Activated gamma-delta T cell treated with Interleukin-2 at 50 U/mL for 16 hours (primary cell): ENCODE measurements around the gene EPM2AIP1.

ENCODE experiments used
- DNase-seq: peaks from one replicate; pipeline ENCODE4 v3.0.0-alpha.2; 2020

The EPM2AIP1 gene

DNA sequence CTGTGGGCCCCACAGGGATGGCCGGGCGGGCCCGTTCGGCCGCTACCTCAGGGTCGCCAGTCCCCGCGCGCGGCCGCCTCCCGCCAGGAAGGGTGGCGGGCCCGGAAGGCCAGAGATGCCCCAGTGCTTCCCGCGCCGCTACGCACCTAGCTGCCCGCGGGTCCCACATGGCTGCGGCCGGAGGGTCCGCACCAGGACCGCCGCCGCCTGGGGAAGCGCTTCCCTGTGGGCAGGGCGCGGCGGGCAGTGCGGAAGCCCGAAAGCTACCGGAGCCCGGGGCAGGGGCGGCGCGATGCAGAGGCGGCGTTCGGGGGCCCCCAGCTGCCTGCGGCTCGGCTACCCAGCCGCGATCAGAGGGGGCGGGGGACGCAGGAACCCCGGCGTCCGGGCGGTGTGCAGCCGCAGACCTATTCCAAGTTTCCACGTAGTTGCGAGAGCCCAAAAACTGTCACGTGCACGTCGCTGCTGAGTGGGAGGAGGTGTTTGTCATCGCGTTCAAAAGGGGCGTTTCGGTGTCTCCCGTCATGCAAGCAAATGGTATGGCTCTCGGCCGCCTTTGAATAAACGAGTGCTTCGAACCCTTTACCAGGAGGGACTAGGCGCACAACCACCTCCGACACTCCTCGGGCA is 48.2 kb downstream of the EPM2AIP1 start, which contains the start of gene TRANK1:
TSS of gene TRANK1 (minus strand) at position 414 of the 630 bp plus-strand sequence. CDS start at position 169, 245 bp downstream.
- DNase-seq = peak; percentile 76

DNA sequence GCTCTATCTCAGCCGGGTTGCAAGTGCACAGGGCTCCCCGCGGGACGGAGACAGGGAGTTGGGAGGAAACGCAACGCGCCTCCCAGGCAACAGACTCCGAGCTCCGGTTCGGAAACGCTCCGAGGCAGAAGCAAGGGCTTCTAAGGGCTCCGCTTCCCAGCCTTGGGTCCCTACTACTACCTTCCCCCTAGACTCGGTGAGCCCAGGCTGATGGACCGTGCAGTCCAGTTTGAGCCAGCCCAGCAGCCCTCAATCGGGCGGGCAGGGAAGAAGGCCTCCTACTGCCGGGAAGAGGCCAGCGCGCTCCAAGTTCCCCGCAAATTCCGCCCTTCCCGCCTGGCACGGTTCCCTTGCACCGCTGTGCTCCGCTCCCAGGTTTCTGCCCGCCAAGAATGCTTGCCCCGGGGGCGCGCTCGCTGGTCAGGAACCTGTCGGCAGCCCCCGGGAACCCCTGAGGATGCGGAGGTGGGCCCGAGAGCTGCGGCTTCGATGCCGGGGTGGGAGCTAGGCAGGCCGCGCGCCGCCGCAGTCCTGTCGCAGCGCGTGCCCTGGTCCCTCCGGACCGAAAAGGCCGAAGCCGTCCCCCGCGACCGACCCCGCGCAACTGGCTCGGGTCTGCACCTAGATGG is 48.8 kb downstream of the EPM2AIP1 start:
- peak; percentile 23 for DNase-seq

DNA sequence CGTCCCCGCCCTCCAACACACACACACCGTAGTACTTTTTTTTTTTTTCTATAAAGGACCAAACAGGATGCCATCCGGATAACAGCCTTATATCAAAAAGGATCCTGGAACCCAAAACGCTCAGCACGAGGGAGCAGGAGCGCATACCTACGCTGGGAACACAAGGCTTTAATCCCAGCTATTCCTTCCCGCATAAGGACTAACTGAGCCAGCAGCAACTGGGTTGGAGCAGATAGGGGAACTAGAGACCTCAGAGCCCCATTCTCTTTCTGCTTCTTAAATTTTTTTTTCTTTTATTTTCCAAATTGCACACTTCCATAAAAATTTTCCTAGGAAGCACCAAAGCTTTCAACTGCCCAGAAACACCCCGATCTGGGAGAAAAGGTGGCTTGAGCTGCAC is 49.3 kb downstream of the EPM2AIP1 start:
- no peak for DNase-seq

DNA sequence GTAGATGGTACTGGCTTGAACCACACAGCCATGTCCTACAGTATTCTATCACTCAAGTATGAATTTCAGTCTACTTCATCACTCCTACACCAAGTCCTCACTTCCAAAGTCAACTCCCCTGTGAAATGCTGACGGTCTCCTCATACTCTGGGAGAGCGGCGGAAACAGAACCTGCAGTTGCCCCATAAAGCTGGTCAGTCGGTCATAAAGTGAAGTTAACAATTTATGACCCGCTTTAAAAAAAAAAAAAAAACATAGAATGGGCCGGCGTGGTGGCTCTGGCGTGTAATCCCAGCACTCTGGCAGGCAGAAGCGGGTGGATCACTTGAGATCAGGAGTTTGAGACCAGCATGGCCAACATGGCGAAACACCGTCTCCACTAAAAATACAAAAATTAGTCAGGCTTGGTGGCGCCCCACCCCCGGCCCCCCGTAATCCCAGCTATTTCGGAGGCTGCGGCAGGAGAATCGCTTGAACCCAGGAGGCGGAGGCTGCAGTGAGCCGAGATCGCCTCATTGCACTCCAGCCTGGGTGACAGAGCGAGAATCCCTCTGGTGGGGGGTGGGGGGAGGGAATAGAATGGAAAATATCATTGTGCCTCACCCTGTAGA is 50.2 kb downstream of the EPM2AIP1 start:
- DNase-seq = no peak

DNA sequence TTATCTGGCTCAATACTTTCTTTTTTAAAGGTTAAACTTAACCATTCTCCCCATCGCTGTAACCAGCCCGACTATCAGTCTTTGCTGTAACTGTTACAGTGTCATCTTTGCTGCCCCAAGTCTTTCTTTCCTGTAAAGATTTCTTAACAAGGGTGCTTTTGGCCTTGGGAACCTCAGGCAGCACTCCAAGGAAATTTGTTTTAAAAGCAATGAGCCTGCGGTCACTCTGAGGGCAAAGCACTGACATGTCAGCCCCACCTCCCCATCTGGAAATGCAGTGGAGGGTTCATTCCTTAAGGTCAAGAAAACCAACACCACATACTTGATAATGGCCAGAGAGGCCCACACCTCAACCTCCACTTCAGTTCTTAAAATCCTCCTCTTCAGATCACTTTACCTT is 51.3 kb downstream of the EPM2AIP1 start:
- DNase-seq = no peak

- no peak for DNase-seq
These were observed 51.8 kb downstream of the EPM2AIP1 start for GRCh38 chr3:36941162-36941561.

DNA sequence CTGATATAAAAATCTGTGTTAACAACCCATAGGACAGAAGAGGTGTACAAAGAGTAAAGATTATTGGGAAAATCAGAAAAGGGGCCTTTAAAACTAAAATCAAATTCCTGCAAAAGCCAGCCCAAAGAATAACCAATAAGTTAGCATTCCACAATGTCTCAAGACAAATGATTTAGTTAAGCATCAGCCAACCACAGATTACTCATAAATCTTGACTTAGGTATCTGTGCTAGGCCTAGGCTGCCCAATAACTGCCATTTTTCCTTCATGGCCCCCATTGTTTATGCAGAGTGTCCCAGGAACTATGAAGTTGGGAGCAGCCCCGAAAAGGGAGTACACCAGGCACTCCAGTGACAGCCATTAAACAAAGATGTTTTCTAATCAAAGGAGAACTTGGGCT is 55.4 kb downstream of the EPM2AIP1 start:
- no peak for DNase-seq
